ENCODE results near the gene MDFIC. TPM values are rescaled to one million over a fixed set of nuclear protein-coding genes. Genes with fewer than 3 reads are reported as not detected.
A peak's percentile ranks its signal among the peaks of the same experiment; 100 is the strongest.

The MDFIC gene
- total RNA-seq, 1 experiment from 2014 or later = 28.6 TPM

GRCh38 chr7:114921631-114922025 lies 266 bp upstream of the MDFIC start:
- peak; percentile 68 for DNase-seq

GRCh38 chr7:114922652-114923402 lies 933 bp downstream of the MDFIC start:
- H3K9me3 ChIP-seq = no peaks in the 10 kb centered on the region

More at GRCh38 chr7:114921631-114922025, 266 bp upstream of the MDFIC start:
- H3K4me3 ChIP-seq = peak overlapping the region; percentile 66
- H3K9me3 ChIP-seq = no peaks in the 10 kb centered on the region
- no peaks in the 10 kb centered on the region for H3K27me3 ChIP-seq
- peaks cover 9% of the 10 kb centered on the region for H3K36me3 ChIP-seq

GRCh38 chr7:114923403-114923713 lies 1.5 kb downstream of the MDFIC start:
- no peaks in the 10 kb centered on the region for H3K27me3 ChIP-seq
- no peaks in the 10 kb centered on the region for H3K9me3 ChIP-seq
- no peak for DNase-seq
- peaks cover 9% of the 10 kb centered on the region for H3K36me3 ChIP-seq
- H3K4me3 ChIP-seq = peak overlapping the region; percentile 66

More at GRCh38 chr7:114922652-114923402, 933 bp downstream of the MDFIC start:
- peak; percentile 49 for DNase-seq
- peaks cover 9% of the 10 kb centered on the region for H3K36me3 ChIP-seq
- H3K27me3 ChIP-seq = no peaks in the 10 kb centered on the region
- peak overlapping the region; percentile 66 for H3K4me3 ChIP-seq

GRCh38 chr7:114924038-114924712 lies 2.3 kb downstream of the MDFIC start:
- Histone ChIP-seq H3K27me3 (no peaks in the 10 kb centered on the region), H3K36me3 (peaks cover 9% of the 10 kb centered on the region), H3K4me3 (peak overlapping the region; percentile 66), H3K9me3 (no peaks in the 10 kb centered on the region)
- DNase-seq = no peak

- DNase-seq = no peak
- peaks cover 9% of the 10 kb centered on the region for H3K36me3 ChIP-seq
- no peaks in the 10 kb centered on the region for H3K9me3 ChIP-seq
- H3K4me3 ChIP-seq = no peak overlapping the region
- no peaks in the 10 kb centered on the region for H3K27me3 ChIP-seq
These were observed 3.5 kb downstream of the MDFIC start for GRCh38 chr7:114925434-114925833.

GRCh38 chr7:114928060-114928459 lies 6.2 kb downstream of the MDFIC start:
- no peak for DNase-seq
- Histone ChIP-seq H3K4me3 (no peak overlapping the region), H3K9me3 (no peaks in the 10 kb centered on the region), H3K27me3 (no peaks in the 10 kb centered on the region), H3K36me3 (peaks cover 9% of the 10 kb centered on the region)

- DNase-seq = no peak
- Histone ChIP-seq H3K4me3 (no peak overlapping the region), H3K9me3 (no peaks in the 10 kb centered on the region), H3K36me3 (peaks cover 9% of the 10 kb centered on the region), H3K27me3 (no peaks in the 10 kb centered on the region)
These were observed 7.7 kb downstream of the MDFIC start for GRCh38 chr7:114929570-114929969.

- DNase-seq = no peak
These were observed 8.3 kb downstream of the MDFIC start for GRCh38 chr7:114930107-114930661.

GRCh38 chr7:114930829-114931655 lies 9.1 kb downstream of the MDFIC start:
- Histone ChIP-seq H3K36me3 (peaks cover under 1% of the 10 kb centered on the region), H3K27me3 (no peaks in the 10 kb centered on the region), H3K9me3 (no peaks in the 10 kb centered on the region), H3K4me3 (no peak overlapping the region)
- DNase-seq = no peak

More at GRCh38 chr7:114930107-114930661, 8.3 kb downstream of the MDFIC start:
- H3K36me3 ChIP-seq = peaks cover 7% of the 10 kb centered on the region
- no peaks in the 10 kb centered on the region for H3K9me3 ChIP-seq
- H3K4me3 ChIP-seq = no peak overlapping the region
- H3K27me3 ChIP-seq = no peaks in the 10 kb centered on the region

- no peaks in the 10 kb centered on the region; the same call in 1 of the 2 replicates for H3K36me3 ChIP-seq
- DNase-seq = no peak
- no peaks in the 10 kb centered on the region for H3K9me3 ChIP-seq
These were observed 9.7 kb downstream of the MDFIC start for GRCh38 chr7:114931656-114932011.

GRCh38 chr7:114932991-114933390 lies 11.1 kb downstream of the MDFIC start:
- H3K36me3 ChIP-seq = no peaks in the 10 kb centered on the region
- no peaks in the 10 kb centered on the region for H3K9me3 ChIP-seq
- H3K4me3 ChIP-seq = no peak overlapping the region
- DNase-seq = no peak
- H3K27me3 ChIP-seq = no peaks in the 10 kb centered on the region

More at GRCh38 chr7:114931656-114932011, 9.7 kb downstream of the MDFIC start:
- Histone ChIP-seq H3K27me3 (no peaks in the 10 kb centered on the region), H3K4me3 (no peak overlapping the region)

- no peaks in the 10 kb centered on the region for H3K9me3 ChIP-seq
- H3K36me3 ChIP-seq = no peaks in the 10 kb centered on the region
- DNase-seq = no peak
- no peaks in the 10 kb centered on the region for H3K27me3 ChIP-seq
- no peak overlapping the region for H3K4me3 ChIP-seq
These were observed 11.8 kb downstream of the MDFIC start for GRCh38 chr7:114933658-114934057.

GRCh38 chr7:114934086-114934485 lies 12.2 kb downstream of the MDFIC start:
- no peak for DNase-seq
- Histone ChIP-seq H3K4me3 (no peak overlapping the region), H3K9me3 (no peaks in the 10 kb centered on the region), H3K27me3 (no peaks in the 10 kb centered on the region), H3K36me3 (no peaks in the 10 kb centered on the region)

GRCh38 chr7:114934713-114935112 lies 12.8 kb downstream of the MDFIC start:
- Histone ChIP-seq H3K4me3 (no peak overlapping the region), H3K27me3 (no peaks in the 10 kb centered on the region), H3K9me3 (no peaks in the 10 kb centered on the region), H3K36me3 (no peaks in the 10 kb centered on the region)
- DNase-seq = no peak

GRCh38 chr7:114936471-114936870 lies 14.6 kb downstream of the MDFIC start:
- Histone ChIP-seq H3K36me3 (no peaks in the 10 kb centered on the region), H3K27me3 (no peaks in the 10 kb centered on the region), H3K9me3 (no peaks in the 10 kb centered on the region), H3K4me3 (no peak overlapping the region)
- no peak for DNase-seq

GRCh38 chr7:114937446-114937845 lies 15.6 kb downstream of the MDFIC start:
- DNase-seq = peak; percentile 2
- H3K36me3 ChIP-seq = no peaks in the 10 kb centered on the region
- no peaks in the 10 kb centered on the region for H3K9me3 ChIP-seq
- H3K4me3 ChIP-seq = no peak overlapping the region
- no peaks in the 10 kb centered on the region for H3K27me3 ChIP-seq

- no peaks in the 10 kb centered on the region for H3K27me3 ChIP-seq
- H3K36me3 ChIP-seq = no peaks in the 10 kb centered on the region
- H3K4me3 ChIP-seq = no peak overlapping the region
- H3K9me3 ChIP-seq = no peaks in the 10 kb centered on the region
- no peak for DNase-seq
These were observed 16.9 kb downstream of the MDFIC start for GRCh38 chr7:114938785-114939184.
